EL (cell line): ENCODE measurements around the gene KIAA0825.

Experiments
- DNase-seq: peaks from one replicate; pipeline ENCODE4 v3.0.0-alpha.2; 2016

Gene KIAA0825

DNA sequence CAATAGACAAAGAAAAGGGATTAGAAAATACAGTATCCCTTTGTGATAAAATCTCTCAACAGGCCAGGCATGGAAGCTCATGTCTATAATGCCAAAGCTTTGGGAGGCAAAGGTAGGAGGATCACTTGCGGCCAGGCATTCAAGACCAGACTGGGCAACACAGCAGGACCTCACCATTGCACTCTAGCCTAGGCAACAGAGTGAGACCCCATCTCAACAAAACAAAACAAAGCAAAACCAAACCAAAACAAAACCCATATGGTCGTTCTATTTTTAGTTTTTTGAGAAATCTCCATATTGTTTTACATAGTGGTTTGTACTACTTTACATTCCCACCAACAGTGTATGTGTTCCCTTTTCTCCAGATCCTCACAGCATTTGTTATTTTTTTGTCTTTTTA, 193.0 kb downstream of the KIAA0825 start:
- no peak for DNase-seq

DNA sequence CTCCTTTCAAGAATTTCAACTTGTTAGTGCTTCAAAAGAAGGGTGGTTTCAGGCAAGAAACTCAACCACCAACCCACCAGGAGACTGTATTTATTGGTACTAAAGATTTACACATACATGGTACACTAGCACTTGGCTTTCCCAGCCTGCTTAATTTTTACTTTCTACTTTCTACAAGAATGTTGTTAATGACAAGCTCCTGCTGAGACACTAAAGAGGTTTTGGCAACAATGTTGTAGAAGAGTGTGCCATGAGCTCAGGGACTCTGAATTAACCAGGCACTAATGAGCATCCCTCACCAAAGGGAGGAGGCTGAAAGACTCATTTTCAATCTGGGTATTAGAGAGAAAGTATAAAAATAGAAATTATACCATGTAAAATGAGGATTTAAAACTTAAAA, 195.0 kb downstream of the KIAA0825 start:
- no peak for DNase-seq

DNA sequence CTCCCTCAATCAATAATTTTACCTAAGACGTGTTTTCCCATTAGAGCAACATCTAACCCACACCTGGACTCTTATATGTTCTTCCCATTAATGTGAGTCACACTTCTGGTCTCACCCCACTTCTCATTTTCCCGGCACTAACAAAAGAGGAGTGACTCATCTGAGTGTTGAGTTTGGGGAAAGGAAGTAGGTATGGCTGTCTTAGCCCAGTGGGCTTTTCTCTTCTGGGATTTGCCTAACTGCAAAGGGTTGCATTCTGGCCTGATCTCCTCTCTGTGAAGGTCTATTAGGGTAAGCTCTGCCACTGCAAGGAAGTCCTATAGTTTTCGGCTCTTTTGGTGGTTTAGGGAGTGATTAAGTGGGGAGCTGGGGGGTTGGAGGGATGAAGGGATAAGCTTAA, 195.6 kb downstream of the KIAA0825 start:
- DNase-seq, result peak; percentile 45

DNA sequence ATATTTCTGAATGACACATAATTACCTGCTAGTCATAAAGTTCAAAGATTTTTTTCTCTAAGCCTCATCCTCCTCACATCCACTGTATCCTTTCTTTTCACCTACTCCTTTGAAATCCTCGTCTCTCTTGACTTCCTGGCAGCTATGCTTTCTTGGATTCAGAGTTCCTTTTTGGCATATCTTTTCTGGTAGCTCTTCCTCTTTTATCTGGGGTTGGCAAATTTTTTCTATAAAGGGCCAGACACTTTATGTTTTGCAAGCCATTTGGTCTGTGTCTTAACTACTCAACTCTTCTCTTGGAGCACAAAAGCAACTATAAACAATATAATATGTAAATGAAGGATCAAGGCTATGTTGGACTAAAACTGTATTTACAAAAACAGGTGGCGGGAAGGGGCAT, 197.5 kb downstream of the KIAA0825 start:
- DNase-seq, result no peak

DNA sequence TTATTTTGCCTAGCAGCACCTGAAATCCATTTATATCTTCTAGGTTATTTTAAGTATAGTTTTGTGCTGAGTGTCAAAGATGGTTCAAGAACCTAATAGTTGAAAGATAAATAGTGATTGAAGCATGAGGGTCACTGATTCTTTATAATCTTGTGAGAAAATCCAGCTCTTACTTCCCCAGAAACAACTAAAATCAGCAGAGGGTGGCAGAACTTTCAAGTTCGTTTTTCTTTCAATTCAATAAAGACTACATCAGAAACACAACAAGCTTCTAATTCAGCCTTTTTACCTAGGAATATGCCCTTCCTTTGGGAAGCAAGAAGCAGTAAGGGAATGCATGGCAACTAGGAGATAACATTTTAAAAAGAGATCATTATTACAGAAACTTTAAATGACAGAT, 202.6 kb downstream of the KIAA0825 start:
- no peak for DNase-seq

DNA sequence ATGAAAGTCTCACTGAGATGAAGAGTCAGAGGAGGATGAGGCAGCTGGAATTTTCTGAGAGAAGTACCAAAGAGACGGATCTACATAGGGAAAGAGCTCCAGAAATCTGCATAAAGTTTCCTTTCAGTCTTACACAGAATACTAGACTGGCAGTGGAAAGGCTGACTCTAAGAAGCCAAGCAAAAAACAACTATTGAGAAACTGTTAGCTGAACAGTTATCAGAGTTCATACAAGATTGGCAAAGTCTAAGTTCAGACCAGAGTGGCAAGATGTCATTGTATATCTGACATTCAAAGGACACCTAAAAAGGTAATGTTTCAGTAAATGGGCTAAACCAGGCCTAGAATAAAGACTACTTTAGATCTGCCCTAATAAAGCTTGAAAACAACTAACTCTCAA, 209.0 kb downstream of the KIAA0825 start:
- DNase-seq, result no peak

DNA sequence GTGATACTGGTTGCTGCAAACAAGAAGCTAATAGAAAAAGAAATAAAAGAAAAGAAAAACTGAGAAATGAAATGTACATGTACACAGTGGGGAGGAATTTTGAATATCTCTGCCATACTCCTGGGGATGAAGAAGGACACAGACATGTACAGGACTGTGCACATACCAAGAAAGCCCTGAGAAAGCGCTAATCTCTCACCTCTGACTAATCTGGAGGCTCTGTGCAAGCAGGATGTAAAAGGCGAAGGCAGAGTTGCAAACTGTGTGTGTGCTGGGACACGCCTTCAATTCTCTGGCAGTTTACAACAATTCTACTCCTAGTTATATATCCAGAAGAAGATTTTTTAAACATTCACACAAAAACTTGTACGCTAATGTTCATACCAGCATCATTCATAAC, 211.4 kb downstream of the KIAA0825 start:
- no peak for DNase-seq

DNA sequence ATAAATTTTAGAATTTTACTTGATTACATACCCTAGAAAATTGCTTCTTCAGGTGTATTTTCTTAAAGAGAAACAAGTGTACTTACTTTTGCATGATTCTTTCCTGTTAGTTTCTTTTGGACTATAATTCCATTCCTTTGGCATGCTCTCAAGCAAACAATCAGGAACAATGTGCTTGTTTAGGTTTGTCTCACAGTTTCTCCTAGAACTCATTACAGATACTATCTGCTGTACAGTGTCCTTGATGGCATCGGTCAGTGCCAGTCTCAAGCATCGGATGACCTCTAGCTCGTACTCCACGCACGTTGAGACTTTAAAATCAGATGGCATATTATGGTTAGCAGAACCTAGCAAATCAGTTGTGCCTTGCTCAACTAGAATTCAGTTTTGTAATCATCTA, 214.9 kb downstream of the KIAA0825 start:
- no peak for DNase-seq

DNA sequence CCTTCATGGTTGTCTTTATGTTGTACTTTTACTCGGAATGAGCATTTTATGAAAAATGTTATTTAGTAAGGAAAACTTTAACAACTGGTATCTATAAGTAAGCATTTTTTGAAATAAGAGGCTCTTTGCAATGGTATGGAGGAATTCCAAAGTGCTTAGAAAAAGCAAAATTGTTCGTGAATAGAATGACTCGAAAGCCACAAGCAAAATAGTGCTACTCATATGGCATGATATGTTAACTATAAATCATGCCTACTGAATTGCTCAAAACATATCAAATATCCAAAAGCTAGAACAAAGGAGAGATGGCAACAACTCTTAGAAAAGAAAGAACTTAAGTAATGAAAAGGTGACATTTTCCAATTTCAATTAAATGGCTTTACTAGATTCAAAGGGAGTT, 216.3 kb downstream of the KIAA0825 start:
- DNase-seq, result peak; percentile 2

DNA sequence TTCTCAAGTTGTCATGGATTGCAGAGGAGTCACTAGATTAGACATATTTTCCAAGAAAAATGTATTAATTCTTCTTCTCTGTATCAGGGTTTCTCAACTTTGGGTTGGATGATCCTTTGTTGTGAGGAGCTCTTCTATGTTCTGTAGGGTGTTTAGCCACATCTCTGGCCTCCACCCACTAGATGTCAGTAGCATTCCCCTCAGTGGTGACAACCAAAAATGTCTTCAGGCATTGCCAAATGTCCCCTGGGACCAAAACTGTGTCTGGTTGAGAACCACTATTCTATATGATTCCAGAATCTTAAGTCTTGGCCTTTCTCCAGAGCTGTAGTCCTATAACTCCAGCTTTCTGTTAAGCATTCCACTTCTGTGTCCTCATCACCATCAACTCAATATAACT, 220.9 kb downstream of the KIAA0825 start:
- DNase-seq, result no peak

DNA sequence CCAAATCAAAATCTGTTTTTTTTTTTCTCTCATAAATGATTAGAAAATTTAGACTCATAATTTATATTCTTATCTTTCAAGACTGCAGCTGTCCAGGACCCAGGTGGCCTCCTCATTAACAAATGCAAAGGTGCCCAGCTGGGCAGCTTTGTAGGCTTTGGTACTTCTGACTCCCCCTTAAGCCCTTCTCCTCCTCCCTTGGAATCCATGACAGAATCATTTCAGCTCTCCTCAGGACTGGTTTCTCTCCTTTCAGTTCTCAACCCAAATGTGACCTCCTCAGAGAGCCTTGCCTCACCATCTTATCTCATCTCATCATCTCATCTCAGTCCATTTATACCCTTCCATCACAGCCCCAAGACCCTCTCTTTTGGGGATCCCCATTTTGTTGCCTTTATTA, 221.7 kb downstream of the KIAA0825 start:
- DNase-seq, result no peak

DNA sequence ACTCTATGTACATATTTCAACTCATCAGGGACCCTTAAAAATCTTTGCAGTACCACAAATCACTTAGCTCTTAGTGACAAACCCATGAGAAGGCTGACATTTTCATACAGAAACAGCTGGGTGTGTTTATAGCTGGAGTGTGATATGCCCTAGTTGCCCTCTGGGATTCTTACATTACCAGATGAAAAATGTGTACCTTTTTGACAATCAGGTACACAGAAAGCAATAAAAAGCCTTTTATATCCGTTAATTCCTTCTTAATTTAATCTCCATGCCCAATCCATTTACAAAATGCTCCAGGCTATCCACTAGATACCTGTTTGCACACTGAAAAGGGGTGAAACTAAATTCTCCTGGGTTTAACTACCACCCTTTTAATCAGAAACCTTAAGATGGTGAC, 222.9 kb downstream of the KIAA0825 start:
- no peak for DNase-seq

DNA sequence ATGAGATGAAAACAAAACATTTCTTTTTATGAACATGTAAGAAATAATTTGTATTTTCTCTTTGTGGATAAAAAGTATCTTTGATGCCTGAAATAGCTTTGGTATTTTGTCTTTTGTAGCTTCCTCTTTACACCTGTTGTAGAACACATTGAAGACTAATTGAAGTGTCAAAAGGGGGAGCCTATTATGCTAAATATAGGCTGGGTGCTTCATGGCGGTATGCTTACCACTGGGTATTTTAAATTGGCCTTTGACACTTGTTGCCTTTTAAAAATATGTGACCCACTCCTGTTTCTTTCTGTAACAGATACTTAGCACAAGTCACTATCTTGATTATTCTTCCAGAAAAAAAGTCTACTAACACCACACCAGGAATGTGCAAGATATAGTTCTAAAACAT, 226.4 kb downstream of the KIAA0825 start:
- no peak for DNase-seq

DNA sequence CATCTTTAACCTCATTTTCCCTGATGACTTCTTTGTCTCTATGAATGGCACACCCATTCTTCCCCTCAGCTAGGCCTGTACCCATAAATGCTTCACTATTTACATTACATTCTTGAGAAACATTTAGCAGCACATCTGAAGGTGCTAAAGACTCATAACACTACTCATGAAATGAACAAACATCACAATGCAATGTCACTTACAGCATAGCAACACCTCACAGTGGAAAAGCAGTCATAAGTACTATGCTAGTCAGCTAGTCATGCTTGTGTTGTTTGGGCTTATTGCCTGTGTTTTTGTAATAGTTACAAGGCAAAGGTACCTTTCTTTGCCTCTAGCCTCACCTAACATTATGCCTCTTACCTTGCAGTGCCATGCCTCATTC, 228.9 kb downstream of the KIAA0825 start:
- no peak for DNase-seq

DNA sequence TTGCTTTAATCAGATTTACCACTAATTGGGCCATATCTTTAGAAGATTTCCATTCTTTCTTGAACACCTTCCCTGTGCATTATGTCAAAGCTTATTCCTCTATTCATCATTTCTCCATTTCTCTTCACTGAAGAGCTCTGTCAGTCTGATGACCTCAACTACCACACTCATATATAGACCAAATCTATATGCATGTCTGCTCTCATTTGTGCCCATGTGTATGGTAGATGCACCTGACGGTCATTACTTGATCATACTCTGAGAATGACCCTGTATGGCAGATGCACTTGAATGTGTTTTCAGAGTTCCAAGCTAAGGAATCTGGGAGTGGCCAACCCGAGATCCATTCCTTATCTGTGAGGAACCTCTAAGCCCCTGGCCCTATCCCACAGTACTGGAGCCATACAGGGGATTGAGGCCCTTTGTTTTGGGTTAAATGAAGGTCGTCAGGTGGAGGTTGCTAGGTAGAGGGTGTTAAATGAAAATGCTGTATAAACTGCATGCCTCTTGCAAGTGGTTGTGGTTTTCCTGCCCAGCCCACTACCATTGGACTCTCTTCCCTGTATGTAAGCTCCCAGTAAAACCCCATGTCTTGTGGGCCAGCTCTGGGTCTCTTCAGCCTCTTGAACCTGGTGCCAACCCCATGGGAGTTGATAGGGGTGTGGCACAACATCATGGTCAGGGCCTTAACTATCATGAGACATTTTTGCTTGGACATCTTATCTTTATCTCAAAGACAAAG, 229.5 kb downstream of the KIAA0825 start:
- DNase-seq, result no peak

DNA sequence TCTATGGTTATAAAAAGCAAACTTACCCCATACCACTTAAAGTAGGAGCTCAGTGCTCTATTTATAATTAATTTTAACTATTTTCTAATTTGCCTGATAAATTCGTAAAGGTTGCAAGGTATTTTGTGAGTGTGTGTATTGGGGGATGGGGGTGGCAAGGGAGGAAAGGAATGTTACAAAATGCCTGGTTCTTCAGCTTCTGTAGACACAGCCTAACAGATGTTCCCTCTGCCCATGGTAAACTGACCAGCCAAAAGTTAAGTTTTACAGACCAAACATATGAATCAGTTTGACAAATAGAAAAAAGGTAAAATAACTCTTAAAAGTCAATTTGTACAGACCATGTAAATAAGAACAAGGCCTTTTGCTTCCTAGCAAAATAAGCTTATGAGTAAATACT, 232.6 kb downstream of the KIAA0825 start:
- no peak for DNase-seq

DNA sequence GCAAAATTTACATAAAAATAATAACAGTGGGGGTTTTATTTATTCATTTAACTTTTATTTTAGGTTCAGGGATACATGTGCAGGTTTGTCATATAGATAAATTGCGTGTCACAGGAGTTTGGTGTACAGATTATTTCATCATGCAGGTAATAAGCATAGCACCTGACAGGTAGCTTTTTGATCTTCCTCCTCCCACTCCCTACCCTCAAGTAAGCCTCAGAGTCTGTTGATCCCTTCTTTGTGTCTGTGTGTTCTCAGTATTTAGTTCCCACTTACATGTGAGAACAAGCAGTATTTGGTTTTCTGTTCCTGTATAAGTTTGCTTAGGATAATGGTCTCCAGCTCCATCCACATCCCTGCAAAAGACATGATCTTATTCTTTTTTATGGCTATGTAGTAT, 240.3 kb downstream of the KIAA0825 start:
- DNase-seq, result no peak

DNA sequence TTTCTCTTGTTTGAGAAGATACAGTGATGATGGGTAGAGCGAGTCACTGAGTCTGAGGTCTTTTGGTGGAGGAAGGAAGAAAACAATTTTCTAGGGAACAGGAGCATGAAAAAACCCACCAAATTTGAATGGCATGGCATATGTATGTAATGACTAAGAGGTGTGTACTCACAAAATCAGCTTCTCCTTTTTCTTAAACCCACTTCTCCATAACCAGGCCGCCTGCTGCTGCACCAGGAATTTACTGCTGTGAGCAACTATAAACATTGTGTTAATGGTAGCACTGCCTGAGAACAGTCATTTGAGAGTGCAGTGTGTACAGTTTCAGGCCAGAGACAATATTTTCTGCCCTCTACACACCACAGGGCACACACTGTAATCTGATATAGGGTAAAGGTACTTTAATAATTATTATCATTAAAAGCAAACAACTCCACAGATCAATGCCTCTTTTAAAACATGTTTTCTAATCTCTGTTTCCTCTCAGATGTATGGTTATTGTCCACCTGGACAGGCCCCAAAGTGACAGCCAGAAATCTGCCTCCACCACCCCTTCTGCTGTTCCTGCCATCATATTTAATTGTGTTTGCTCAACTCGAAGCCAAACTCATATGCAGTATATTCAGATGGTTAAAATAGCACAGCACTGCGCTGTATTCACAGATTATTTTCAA, 241.6 kb downstream of the KIAA0825 start:
- no peak for DNase-seq

DNA sequence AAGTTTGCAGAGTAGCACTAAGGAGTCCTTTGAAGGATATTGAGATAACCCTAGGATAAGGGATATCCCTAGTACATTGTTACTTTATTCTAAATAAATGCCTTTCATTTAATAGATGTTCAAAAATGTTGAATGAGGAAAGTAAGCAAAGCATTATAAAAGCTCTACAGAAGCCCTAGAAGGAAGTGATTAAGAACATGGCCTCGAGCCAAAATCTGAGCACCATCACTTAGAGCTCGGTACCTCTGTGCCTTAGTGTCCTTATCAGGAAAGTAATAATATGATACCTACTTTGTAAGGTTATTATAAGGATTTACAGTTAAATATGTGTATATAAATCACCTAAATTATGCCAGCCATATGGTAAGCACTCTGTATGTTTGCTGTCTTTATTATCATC, 242.6 kb downstream of the KIAA0825 start:
- DNase-seq, result peak; percentile 9

DNA sequence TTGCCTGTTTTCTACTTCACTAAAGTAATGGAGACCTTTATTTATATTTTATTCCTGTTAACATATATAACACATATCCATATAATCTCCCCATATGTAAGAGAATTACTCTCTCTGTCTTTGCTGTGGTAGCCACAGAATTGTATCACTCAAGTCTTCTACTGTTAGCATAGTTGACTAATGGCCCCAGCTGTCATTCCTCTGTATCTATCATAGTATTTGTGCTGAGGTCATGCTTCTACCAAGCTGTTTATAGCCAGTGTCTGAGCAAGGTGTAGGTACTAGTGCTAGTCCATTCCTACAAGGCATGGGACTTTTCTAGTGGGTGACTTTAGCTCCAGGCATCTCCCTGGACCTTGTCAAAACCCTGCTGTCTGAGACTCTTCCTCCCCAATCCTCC, 244.1 kb downstream of the KIAA0825 start:
- no peak for DNase-seq

DNA sequence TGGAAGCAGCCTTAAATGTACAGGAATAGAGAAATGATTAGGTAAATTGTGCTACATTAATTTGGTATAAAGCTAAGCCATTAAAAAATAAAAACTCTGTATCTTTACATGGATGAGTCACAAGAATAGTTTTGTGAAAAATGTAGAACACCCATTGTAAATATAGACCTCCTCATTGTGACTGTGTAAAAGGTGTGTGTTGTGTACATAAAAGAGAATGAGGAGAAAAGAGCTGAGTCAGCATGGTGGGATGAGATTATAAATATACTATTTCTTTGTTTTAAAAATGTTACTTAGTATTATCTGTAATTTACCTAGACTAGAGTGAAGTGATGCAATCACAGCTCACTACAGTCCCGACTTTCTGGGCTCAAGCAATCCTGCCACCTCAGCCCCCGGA, 250.5 kb downstream of the KIAA0825 start:
- no peak for DNase-seq

DNA sequence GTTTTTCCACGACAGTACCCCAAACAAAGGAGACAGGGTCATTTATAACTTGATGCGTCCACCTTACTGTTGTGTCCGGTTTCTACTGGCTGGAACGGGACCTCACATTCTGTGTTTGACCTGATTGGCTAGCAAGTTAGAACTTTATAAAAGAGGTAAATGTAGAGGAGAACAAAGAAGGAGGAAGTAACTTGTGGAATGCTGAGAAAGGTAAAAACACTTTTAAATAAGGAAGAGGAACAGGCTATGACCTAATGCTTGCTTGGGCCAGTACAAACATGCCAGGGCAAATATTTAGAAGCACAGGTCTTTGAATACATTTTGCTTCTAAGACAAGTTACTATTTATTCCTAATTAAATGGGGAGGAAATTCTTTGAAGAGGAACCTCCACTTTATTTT, 251.6 kb downstream of the KIAA0825 start:
- DNase-seq, result no peak

DNA sequence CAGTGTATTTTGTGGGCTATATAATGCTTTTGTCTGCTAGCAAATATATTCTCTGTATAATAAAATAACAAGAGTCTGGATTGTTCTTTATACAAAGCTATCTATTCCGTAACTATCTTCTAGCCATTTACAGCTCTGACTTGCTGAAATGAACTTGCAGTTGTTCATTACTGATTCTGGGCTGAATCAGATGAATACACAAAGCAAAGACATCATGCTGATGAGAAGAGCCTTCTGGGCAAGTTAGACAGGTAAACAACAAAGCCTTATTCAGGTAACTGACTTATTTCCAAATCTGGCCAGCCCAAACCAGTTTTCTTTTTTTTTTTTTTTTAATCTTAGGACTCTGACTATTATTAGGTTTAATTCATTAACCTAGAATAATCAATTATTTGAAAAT, 255.5 kb downstream of the KIAA0825 start:
- no peak for DNase-seq

DNA sequence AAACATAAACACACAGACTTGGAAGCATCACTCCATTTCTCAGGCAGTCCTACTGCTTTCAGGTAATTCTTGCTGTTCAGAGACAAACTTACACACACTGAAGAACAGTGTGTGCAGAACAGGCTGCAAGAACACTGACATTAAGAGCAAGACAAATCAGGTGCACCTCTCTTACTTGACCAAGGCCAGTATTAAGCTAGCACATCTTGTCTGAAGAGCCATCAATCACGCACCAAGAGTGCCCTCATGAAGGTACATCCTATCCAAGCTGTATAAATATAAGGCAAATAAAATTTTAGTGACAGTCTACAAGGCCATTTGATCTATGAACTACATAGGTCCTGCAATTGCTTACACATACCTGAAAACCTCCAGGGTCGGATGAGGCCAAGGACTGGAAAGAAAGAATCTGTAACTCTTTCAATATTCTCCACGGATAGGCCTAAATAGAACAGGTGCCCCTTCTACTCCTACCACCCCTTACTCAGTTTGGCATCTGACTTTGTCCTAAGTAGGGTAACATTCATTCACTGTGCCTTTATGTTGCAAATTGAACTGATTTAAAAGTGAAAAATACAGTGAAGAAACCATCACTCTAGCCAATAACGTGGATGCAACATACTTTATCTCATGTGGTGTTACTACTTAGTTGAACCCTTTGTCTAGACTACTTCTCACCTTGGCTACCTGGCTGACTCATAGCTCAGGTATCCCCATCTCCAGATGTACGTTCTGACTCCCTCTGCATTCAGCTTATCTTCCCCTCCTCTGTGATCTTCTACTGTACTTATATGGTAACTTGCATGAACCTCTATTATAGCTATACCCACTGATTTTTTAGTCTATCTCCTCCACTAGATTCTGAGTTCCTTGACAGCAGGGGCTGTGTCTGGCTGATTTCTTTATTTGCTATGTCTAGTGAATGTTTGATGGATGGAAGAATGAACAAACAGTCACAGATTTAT, 256.3 kb downstream of the KIAA0825 start:
- no peak for DNase-seq
